ENCODE data around the gene LAMB3. TPM values are rescaled to one million over a fixed set of nuclear protein-coding genes. Genes with fewer than 3 reads are reported as not detected.

Gene LAMB3
- total and polyA plus RNA-seq, 12 donors: 8.2 to 117 (median 34.7) TPM

- H3K9me3 ChIP-seq (replicated peaks in 1 of 3): no peaks in the 10 kb centered on the region
- TF ChIP-seq POLR2A (IDR thresholded peaks at IDR 0.05) (no peak), CTCF (IDR thresholded peaks at IDR 0.05) (no peak)
- H3K4me1 ChIP-seq (replicated peaks in 1 of 2): peaks cover 0 to 17% of the 10 kb centered on the region in 2 donors
- no peak overlapping the region for H3K27ac ChIP-seq
- no peak overlapping the region for H3K4me3 ChIP-seq
- H3K27me3 ChIP-seq: no peaks in the 10 kb centered on the region
- intact Hi-C loops (cut with DNase I): loop anchor here (2.0 to 10.0 kb wide), 3 partner anchors 51 to 116 kb away; no protein-coding TSS in a partner anchor
- H3K36me3 ChIP-seq (replicated peaks in 1 of 2): no peaks in the 10 kb centered on the region
- WGBS, 4 donors: 90 to 92% (median 91%) methylated on average over 7 of the region's 7 CpGs
- no peak for DNase-seq
These were observed 23.5 kb downstream of the LAMB3 start for GRCh38 chr1:209628618-209629299.

- TF ChIP-seq CTCF (IDR thresholded peaks at IDR 0.05) (peak; percentile 91 to 98 (median 93)), POLR2A (IDR thresholded peaks at IDR 0.05) (no peak)
- H3K36me3 ChIP-seq (replicated peaks in 1 of 2): no peaks in the 10 kb centered on the region
- WGBS, 4 donors: 21 to 62% (median 38%) methylated on average over 7 to 16 of the region's 16 CpGs
- DNase-seq: peak; percentile 64 to 89 (median 80)
- H3K9me3 ChIP-seq (replicated peaks in 1 of 3): no peaks in the 10 kb centered on the region
- intact Hi-C loops (cut with DNase I): loop anchor here (2.0 to 10.0 kb wide), 3 partner anchors 50 to 117 kb away; no protein-coding TSS in a partner anchor
- H3K27me3 ChIP-seq: no peaks in the 10 kb centered on the region
- no peak overlapping the region for H3K4me3 ChIP-seq
- H3K4me1 ChIP-seq (replicated peaks in 1 of 2): peaks cover 0 to 17% of the 10 kb centered on the region in 2 donors
- H3K27ac ChIP-seq: no peak overlapping the region
These were observed 24.5 kb downstream of the LAMB3 start for GRCh38 chr1:209627732-209628196.

- H3K9me3 ChIP-seq (replicated peaks in 1 of 3): no peaks in the 10 kb centered on the region
- no peak overlapping the region for H3K27ac ChIP-seq
- H3K4me1 ChIP-seq (replicated peaks in 1 of 2): peaks cover 2 to 18% of the 10 kb centered on the region in 2 donors
- WGBS, 4 donors: 49 to 100% (median 54%) methylated on average over 2 to 16 of the region's 16 CpGs
- intact Hi-C loops (cut with DNase I): loop anchor here (5.0 to 10.0 kb wide), 2 partner anchors 50 to 118 kb away; no protein-coding TSS in a partner anchor
- no peaks in the 10 kb centered on the region for H3K27me3 ChIP-seq
- no peak for TF ChIP-seq POLR2A (IDR thresholded peaks at IDR 0.05)
- no peak for TF ChIP-seq CTCF (IDR thresholded peaks at IDR 0.05)
- DNase-seq: no peak
- H3K36me3 ChIP-seq (replicated peaks in 1 of 2): no peaks in the 10 kb centered on the region
- no peak overlapping the region for H3K4me3 ChIP-seq
These were observed 25.0 kb downstream of the LAMB3 start for GRCh38 chr1:209627027-209627731.

- 88 to 95% (median 90%) methylated on average over 2 to 19 of the region's 19 CpGs for WGBS, 4 donors
- no peak overlapping the region for H3K27ac ChIP-seq
- no peak overlapping the region for H3K4me3 ChIP-seq
- H3K9me3 ChIP-seq (replicated peaks in 1 of 3): no peaks in the 10 kb centered on the region
- TF ChIP-seq POLR2A (IDR thresholded peaks at IDR 0.05): no peak
- TF ChIP-seq CTCF (IDR thresholded peaks at IDR 0.05): no peak
- no peaks in the 10 kb centered on the region for H3K36me3 ChIP-seq (replicated peaks in 1 of 2)
- H3K27me3 ChIP-seq: no peaks in the 10 kb centered on the region
- intact Hi-C loops (cut with DNase I): loop anchor here (5.0 to 10.0 kb wide), 2 partner anchors 49 to 118 kb away; no protein-coding TSS in a partner anchor
- DNase-seq: no peak
- H3K4me1 ChIP-seq (replicated peaks in 1 of 2): peaks cover 9 to 24% of the 10 kb centered on the region in 2 donors
These were observed 25.7 kb downstream of the LAMB3 start for GRCh38 chr1:209626346-209627026.

Measured in adrenal gland (tissue), 12 donors.